HepG2 (cell line): ENCODE results near the gene ITGA2. TPM values are rescaled to one million over a fixed set of nuclear protein-coding genes. Genes with fewer than 3 reads are reported as not detected.

Experiments
- ATAC-seq: fragments of 200-7000 bp; cut with Tn5 transposase; 3 replicates; pipeline ENCODE4 v1.9.1; 2020; ENCODE audit warnings: mild to moderate bottlenecking, moderate library complexity
- BruUV-seq: library from RNA; stranded (reverse); fragments of 400-500 nt; replicated peaks from 2 replicates; lab custom pipeline; 2021; lab: Mats Ljungman, UMichigan
- CTCF ChIA-PET: fragments of 300-600 bp; formaldehyde crosslinking; extraction: SDS; loops from one replicate; lab custom pipeline; 2021; ENCODE audit warnings: low total read pairs, inconsistent platforms, low intra/inter-chr PET ratio; lab: Yijun Ruan, JAX
- POLR2A ChIA-PET: fragments of 350-600 bp; sonication (Branson Sonifier 250); formaldehyde crosslinking; loops from one replicate; lab custom pipeline; 2020; ENCODE audit warnings: antibody characterized with exemption, inconsistent platforms; lab: Yijun Ruan, JAX
- DNase-seq: peaks from one replicate; pipeline ENCODE4 v3.0.0-alpha.2; 2015; ENCODE audit warnings: low spot score
- FAIRE-seq: peaks from 3 replicates; lab custom pipeline; 2011; peaks lifted over from hg19 to GRCh38; lab: Jason Lieb, UNC
- H2AFZ ChIP-seq: one replicate; pipeline ENCODE4 v1.6.1; 2011; ENCODE audit warnings: low read length, inconsistent platforms
- H3K27ac ChIP-seq: fragments of 300-600 bp; 3 replicates; pipeline ENCODE4 v1.8.0; 2011; ENCODE audit warnings: mixed run types, mild to moderate bottlenecking, mixed read lengths, low read length, inconsistent platforms; ENCODE audit not compliant: insufficient read depth; ENCODE audit errors: extremely low read length
- H3K27me3 ChIP-seq, 2 experiments: fragments of 200-600 bp in 1 of 2; 2 replicates in 1 of 2; 3 replicates in 1 of 2; pipeline versions ENCODE4 v1.6.0 to v1.8.0; 2011; ENCODE audit warnings: low read length in 2 of 2, mild to moderate bottlenecking in 2 of 2, moderate library complexity in 2 of 2, inconsistent platforms in 1 of 2; ENCODE audit not compliant: insufficient read depth in 2 of 2, control insufficient read depth in 1 of 2
- H3K36me3 ChIP-seq, 2 experiments: fragments of 200-600 bp in 1 of 2; replicated peaks in 1 of 2; 2 replicates in 1 of 2; 3 replicates in 1 of 2; pipeline versions ENCODE4 v1.5.1 to v1.8.0; 2011; ENCODE audit warnings: low read length in 2 of 2, inconsistent platforms in 1 of 2; ENCODE audit not compliant: insufficient read depth in 2 of 2, control insufficient read depth in 1 of 2
- H3K4me1 ChIP-seq: 2 replicates; pipeline ENCODE4 v1.5.1; 2012; ENCODE audit warnings: low read length, inconsistent platforms; ENCODE audit not compliant: insufficient read depth
- H3K4me2 ChIP-seq: 2 replicates; pipeline ENCODE4 v1.6.0; 2011; ENCODE audit warnings: low read depth, low read length, inconsistent platforms
- H3K4me3 ChIP-seq, 3 experiments: fragments of 200-600 bp in 1 of 3; sonication (generic), shearing (Covaris generic) in 1 of 3; replicated peaks in 1 of 3; 2 replicates each; pipeline ENCODE4 v1.5.1; 2011 to 2016; ENCODE audit warnings: low read length in 3 of 3, inconsistent platforms in 2 of 3, low read depth in 2 of 3, mild to moderate bottlenecking in 2 of 3, control low read depth in 1 of 3, mixed read lengths in 1 of 3; ENCODE audit not compliant: insufficient read depth in 1 of 3
- H3K79me2 ChIP-seq: one replicate; pipeline ENCODE4 v1.6.1; 2011; ENCODE audit warnings: low read length, inconsistent platforms; ENCODE audit not compliant: insufficient read depth
- H3K9ac ChIP-seq: 2 replicates; pipeline ENCODE4 v1.6.0; 2011; ENCODE audit warnings: mild to moderate bottlenecking, low read depth, low read length, inconsistent platforms; ENCODE audit not compliant: insufficient read depth
- H3K9me3 ChIP-seq: 2 replicates; pipeline ENCODE4 v1.5.1; 2012; ENCODE audit warnings: mild to moderate bottlenecking, low read length
- H4K20me1 ChIP-seq: 2 replicates; pipeline ENCODE4 v1.6.0; 2011; ENCODE audit warnings: inconsistent platforms, mild to moderate bottlenecking, low read length, moderate library complexity; ENCODE audit not compliant: insufficient read depth
- BRD4 ChIP-seq: sonication (generic); formaldehyde crosslinking; IDR thresholded peaks from 2 replicates; pipeline ENCODE4 v1.4.0; 2020; ENCODE audit warnings: missing genetic modification reagents
- HNRNPK ChIP-seq: fragments of 200-400 bp; formaldehyde crosslinking; IDR thresholded peaks from 2 replicates; pipeline ENCODE4 v1.6.1; 2018; ENCODE audit warnings: low read length, low read depth, moderate library complexity, mild to moderate bottlenecking; ENCODE audit not compliant: poor library complexity, severe bottlenecking
- IRF9 ChIP-seq: sonication (generic); formaldehyde crosslinking; IDR thresholded peaks from 2 replicates; pipeline ENCODE4 v1.8.0; 2022; ENCODE audit warnings: missing genetic modification reagents, mild to moderate bottlenecking, borderline replicate concordance
- NCOA1 ChIP-seq: sonication (generic); formaldehyde crosslinking; IDR thresholded peaks from 2 replicates; pipeline ENCODE4 v1.9.0; 2021; ENCODE audit warnings: missing genetic modification reagents
- POGK ChIP-seq: sonication (generic); formaldehyde crosslinking; conservative IDR thresholded peaks from 2 replicates; pipeline ENCODE4 v1.8.0; 2022; ENCODE audit warnings: mild to moderate bottlenecking, moderate library complexity, missing genetic modification reagents
- WGBS: methylation state at CpG from one replicate; pipeline ENCODE4 v1.1.6; 2017; ENCODE audit warnings: low lambda C conversion rate; 5-methylcytosine and 5-hydroxymethylcytosine counted together
- in situ Hi-C: cut with HindIII; loops from 2 replicates; pipeline ENCODE4 v1.10.0; 2017; ENCODE audit warnings: low pct_unique_long_range_greater_than_20kb; ENCODE audit not compliant: extremely low pct_ligation_motif_present
- intact Hi-C: fragments of 100-400 bp; cut with micrococcal nuclease; formaldehyde crosslinking; loops from one replicate; pipeline ENCODE4 v1.10.0; 2022; ENCODE audit not compliant: unreplicated experiment
- polyA plus RNA-seq, 8 experiments: library from polyadenylated mRNA; depleted of rRNA in 3 of 8; stranded (reverse) in 7 of 8; unstranded in 1 of 8; fragments of >200 nt; fragmentation: Illumina TruSeq in 4 of 8; extraction: Trizol in 4 of 8; gene quantifications; 2 replicates each; pipeline versions ENCODE4 v1.2.1 to v1.2.3, GENCODE V29; 2011 to 2016; ENCODE audit warnings: low read depth in 4 of 8, missing spikeins in 1 of 8, mixed read lengths in 1 of 8; ENCODE audit not compliant: insufficient read depth in 1 of 8
- total RNA-seq, 5 experiments: library from RNA; depleted of rRNA; stranded (reverse); fragments of >200 nt; fragmentation: Illumina TruSeq; extraction: Trizol; gene quantifications; 2 replicates each; pipeline ENCODE4 v1.2.3, GENCODE V29; 2016; ENCODE audit warnings: low read depth in 1 of 5

The ITGA2 gene
- total and polyA plus RNA-seq, 2 of the 13 experiments (the other 11 are each of a cell fraction or from before 2014, with no cell fraction given) = 15.8 to 58.3 TPM

GRCh38 chr5:53009816-53010215 lies 20.7 kb downstream of the ITGA2 start:
- POLR2A ChIA-PET = interaction anchor here (0.8 to 1.8 kb wide), 2 partner anchors 13 to 61 kb away, joined by 3 to 5 read pairs; no protein-coding TSS in a partner anchor
- Histone ChIP-seq H3K27me3 (no peaks in the 10 kb centered on the region), H3K4me1 (peaks cover 95% of the 10 kb centered on the region), H3K36me3 (peaks cover 0 to 4% of the 10 kb centered on the region in 2 experiments; a peak in 4 of 5 replicates), H2AFZ (no peak overlapping the region), H3K9ac (no peak overlapping the region), H3K9me3 (no peaks in the 10 kb centered on the region), H3K4me3 (no peak overlapping the region), H3K79me2 (peaks cover 74% of the 10 kb centered on the region), H3K4me2 (no peak overlapping the region), H3K27ac (no peak overlapping the region), H4K20me1 (no peaks in the 10 kb centered on the region)
- in situ Hi-C loops (no loop called here), intact Hi-C loops (no loop called here)
- no TSS peak for BruUV-seq
- 100% methylated on average over 1 of the region's 1 CpG for WGBS
- DNase-seq (no peak), ATAC-seq (no peak), FAIRE-seq (no peak)
- CTCF ChIA-PET = no interaction called here
- TF ChIP-seq BRD4 (no peak), NCOA1 (no peak), IRF9 (CRISPR knock-in tag) (no peak), HNRNPK (no peak), POGK (CRISPR knock-in tag) (no peak)
